Neural progenitor cell (in vitro differentiated cells): ENCODE data around the gene TRIM63.

ENCODE experiments used
- EZH2 ChIP-seq: fragments of 200-600 bp; sonication (generic); IDR thresholded peaks from 2 replicates; pipeline ENCODE4 v1.6.1; 2017; ENCODE audit warnings: antibody characterized with exemption, mild to moderate bottlenecking, moderate library complexity
- EZH2phosphoT487 ChIP-seq: fragments of 200-600 bp; sonication (generic); IDR thresholded peaks from 2 replicates; pipeline ENCODE4 v1.6.1; 2017; ENCODE audit warnings: antibody characterized with exemption
- TF ChIP-seq, protein P1 (sequence below): fragments of 200-600 bp; sonication (generic); IDR thresholded peaks from 2 replicates; pipeline ENCODE4 v1.5.1; 2017; ENCODE audit warnings: antibody characterized with exemption, mild to moderate bottlenecking

DNA sequence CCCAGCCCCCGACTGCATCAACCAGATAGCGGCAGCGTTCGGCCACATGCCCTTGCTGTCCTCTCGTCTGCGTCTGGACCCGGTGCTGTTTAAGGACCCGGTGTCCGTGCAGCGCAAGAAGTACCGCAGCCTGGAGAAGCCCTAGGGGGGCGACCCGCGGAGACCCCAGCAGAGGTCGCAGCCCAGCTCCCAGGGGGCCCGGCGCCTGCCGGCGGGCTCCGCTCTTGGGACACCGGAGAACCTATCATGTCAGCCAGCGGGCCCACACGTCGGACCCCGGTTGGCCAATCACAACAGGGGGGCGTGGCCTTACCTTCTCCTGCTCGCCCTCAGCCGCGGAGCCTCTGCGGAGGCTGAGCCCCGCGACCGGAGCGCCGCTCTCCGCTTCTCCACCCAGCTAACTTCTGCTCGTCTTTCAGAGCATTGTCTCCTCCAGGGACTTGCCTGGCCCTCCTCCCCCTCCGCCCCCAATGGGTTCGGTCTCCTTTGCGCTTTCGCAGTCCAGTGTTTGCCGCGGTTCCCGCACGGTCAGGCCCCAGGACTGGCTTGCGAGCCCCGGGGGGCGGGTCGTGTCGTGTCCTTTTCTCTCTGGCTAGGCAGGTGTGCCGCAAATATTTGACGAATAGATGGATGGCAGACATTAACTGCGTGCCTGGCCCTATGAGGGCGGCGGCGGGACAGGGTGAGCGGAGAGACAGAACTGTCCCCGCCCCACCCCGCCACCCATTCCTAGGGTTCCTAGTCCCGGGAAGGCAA lies 32.0 kb downstream of the TRIM63 start:
- TF ChIP-seq, protein P1, sequence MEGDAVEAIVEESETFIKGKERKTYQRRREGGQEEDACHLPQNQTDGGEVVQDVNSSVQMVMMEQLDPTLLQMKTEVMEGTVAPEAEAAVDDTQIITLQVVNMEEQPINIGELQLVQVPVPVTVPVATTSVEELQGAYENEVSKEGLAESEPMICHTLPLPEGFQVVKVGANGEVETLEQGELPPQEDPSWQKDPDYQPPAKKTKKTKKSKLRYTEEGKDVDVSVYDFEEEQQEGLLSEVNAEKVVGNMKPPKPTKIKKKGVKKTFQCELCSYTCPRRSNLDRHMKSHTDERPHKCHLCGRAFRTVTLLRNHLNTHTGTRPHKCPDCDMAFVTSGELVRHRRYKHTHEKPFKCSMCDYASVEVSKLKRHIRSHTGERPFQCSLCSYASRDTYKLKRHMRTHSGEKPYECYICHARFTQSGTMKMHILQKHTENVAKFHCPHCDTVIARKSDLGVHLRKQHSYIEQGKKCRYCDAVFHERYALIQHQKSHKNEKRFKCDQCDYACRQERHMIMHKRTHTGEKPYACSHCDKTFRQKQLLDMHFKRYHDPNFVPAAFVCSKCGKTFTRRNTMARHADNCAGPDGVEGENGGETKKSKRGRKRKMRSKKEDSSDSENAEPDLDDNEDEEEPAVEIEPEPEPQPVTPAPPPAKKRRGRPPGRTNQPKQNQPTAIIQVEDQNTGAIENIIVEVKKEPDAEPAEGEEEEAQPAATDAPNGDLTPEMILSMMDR, result peak; percentile 22
- no peak for TF ChIP-seq EZH2phosphoT487
- no peak for TF ChIP-seq EZH2
